CD14-positive monocyte (primary cell): ENCODE data around the gene FCRLA. TPM values are rescaled to one million over a fixed set of nuclear protein-coding genes. Genes with fewer than 3 reads are reported as not detected.

Experiments
- DNase-seq, 3 donors: peaks; one replicate each; pipeline ENCODE4 v3.0.0-alpha.2; 2011 to 2022
- H2AFZ ChIP-seq: 2 replicates; pipeline ENCODE4 v1.6.0; 2012; ENCODE audit warnings: mild to moderate bottlenecking, low read depth, low read length, inconsistent platforms; ENCODE audit not compliant: insufficient read depth, poor library complexity, severe bottlenecking
- H3K27ac ChIP-seq, 2 donors: 1 replicate in 1 of 2; 2 replicates in 1 of 2; pipeline ENCODE4 v1.5.1; 2012 to 2013; ENCODE audit warnings: low read length in 2 of 2, control low read depth in 1 of 2, inconsistent platforms in 1 of 2, low read depth in 1 of 2, mild to moderate bottlenecking in 1 of 2
- H3K27me3 ChIP-seq, 2 donors: one replicate each; pipeline versions ENCODE4 v1.6.0 to v1.6.1; 2011 to 2013; ENCODE audit warnings: low read length in 2 of 2; ENCODE audit not compliant: control insufficient read depth in 2 of 2, insufficient read depth in 2 of 2
- H3K36me3 ChIP-seq, 2 donors: replicated peaks in 1 of 2; 1 replicate in 1 of 2; 2 replicates in 1 of 2; pipeline versions ENCODE4 v1.5.1 to v1.6.1; 2012 to 2013; ENCODE audit warnings: low read length in 2 of 2, control low read depth in 1 of 2, inconsistent platforms in 1 of 2, mild to moderate bottlenecking in 1 of 2; ENCODE audit not compliant: insufficient read depth in 2 of 2, control insufficient read depth in 1 of 2
- H3K4me1 ChIP-seq, 2 donors: 1 replicate in 1 of 2; 2 replicates in 1 of 2; pipeline versions ENCODE4 v1.5.1 to v1.6.1; 2012 to 2013; ENCODE audit warnings: low read length in 2 of 2, control low read depth in 1 of 2, inconsistent platforms in 1 of 2, mild to moderate bottlenecking in 1 of 2, moderate library complexity in 1 of 2; ENCODE audit not compliant: insufficient read depth in 2 of 2, control insufficient read depth in 1 of 2
- H3K4me2 ChIP-seq: replicated peaks from 2 replicates; pipeline ENCODE3; 2012; ENCODE audit warnings: low read length, moderate library complexity, mild to moderate bottlenecking; ENCODE audit not compliant: poor library complexity, severe bottlenecking; ENCODE audit errors: extremely low read depth
- H3K4me3 ChIP-seq, 3 experiments: fragments of 200-600 bp in 1 of 3; sonication (generic) in 1 of 3; replicated peaks in 1 of 3; 1 replicate in 2 of 3; 2 replicates in 1 of 3; pipeline ENCODE4 v1.5.1; 2011 to 2013; ENCODE audit warnings: low read length in 3 of 3, mild to moderate bottlenecking in 3 of 3, control low read depth in 2 of 3, low read depth in 2 of 3, inconsistent platforms in 1 of 3, moderate library complexity in 1 of 3
- H3K79me2 ChIP-seq: 2 replicates; pipeline ENCODE4 v1.6.0; 2012; ENCODE audit warnings: mild to moderate bottlenecking, control low read depth, inconsistent platforms, low read length, moderate library complexity; ENCODE audit not compliant: insufficient read depth
- H3K9ac ChIP-seq: 2 replicates; pipeline ENCODE4 v1.6.0; 2017; ENCODE audit warnings: low read length, mild to moderate bottlenecking; ENCODE audit not compliant: insufficient read depth, poor library complexity, severe bottlenecking
- H3K9me3 ChIP-seq, 2 donors: replicated peaks in 1 of 2; 1 replicate in 1 of 2; 2 replicates in 1 of 2; pipeline versions ENCODE4 v1.5.1 to v1.6.1; 2012 to 2013; ENCODE audit warnings: low read length in 2 of 2, control low read depth in 1 of 2; ENCODE audit not compliant: control insufficient read depth in 1 of 2, insufficient read depth in 1 of 2
- H4K20me1 ChIP-seq: 2 replicates; pipeline ENCODE4 v1.6.0; 2012; ENCODE audit warnings: mild to moderate bottlenecking, low read length, control low read depth, moderate library complexity; ENCODE audit not compliant: insufficient read depth
- H3K27ac Mint-ChIP-seq, 7 donors: one replicate each; pipeline ENCODE4 v1.8.0; 2020; ENCODE audit warnings: mild to moderate bottlenecking in 7 of 7, mixed read lengths in 7 of 7, moderate library complexity in 6 of 7, inconsistent platforms in 2 of 7
- H3K27me3 Mint-ChIP-seq, 3 donors: one replicate each; pipeline ENCODE4 v1.8.0; 2021 to 2022; ENCODE audit warnings: low read depth in 3 of 3, mild to moderate bottlenecking in 3 of 3, mixed read lengths in 3 of 3, moderate library complexity in 3 of 3, inconsistent platforms in 1 of 3
- H3K36me3 Mint-ChIP-seq, 2 donors: one replicate each; pipeline ENCODE4 v1.8.0; 2020; ENCODE audit warnings: mixed read lengths in 2 of 2, inconsistent platforms in 1 of 2, mild to moderate bottlenecking in 1 of 2
- H3K4me1 Mint-ChIP-seq: one replicate; pipeline ENCODE4 v1.8.0; 2020; ENCODE audit warnings: mild to moderate bottlenecking, mixed read lengths
- H3K4me3 Mint-ChIP-seq, 2 donors: one replicate each; pipeline ENCODE4 v1.8.0; 2020; ENCODE audit warnings: mild to moderate bottlenecking in 2 of 2, mixed read lengths in 2 of 2, moderate library complexity in 1 of 2
- H3K9me3 Mint-ChIP-seq, 7 donors: one replicate each; pipeline ENCODE4 v1.8.0; 2020 to 2022; ENCODE audit warnings: mixed read lengths in 7 of 7, mild to moderate bottlenecking in 6 of 7, moderate library complexity in 6 of 7, inconsistent platforms in 2 of 7
- WGBS: methylation state at CpG from one replicate; pipeline ENCODE4 v1.1.5; 2013; ENCODE audit warnings: missing lambda C conversion rate; ENCODE audit not compliant: insufficient coverage; 5-methylcytosine and 5-hydroxymethylcytosine counted together
- intact Hi-C, 2 donors: fragments of 100-400 bp; cut with micrococcal nuclease; formaldehyde crosslinking; loops; one replicate each; pipeline versions ENCODE4 v1.15.0 to v1.15.1; 2023
- polyA plus RNA-seq, 3 donors: library from polyadenylated mRNA; depleted of rRNA in 1 of 3; unstranded in 2 of 3; stranded (reverse) in 1 of 3; fragments of 300-500 nt in 2 of 3; fragments of >200 nt in 1 of 3; fragmentation: Illumina TruSeq in 2 of 3; gene quantifications; 1 replicate in 2 of 3; 2 replicates in 1 of 3; pipeline ENCODE4 v1.2.3, GENCODE V29; 2012 to 2021
- TF ChIP-seq, protein P1 (sequence below): fragments of 200-600 bp; IDR thresholded peaks from one replicate; pipeline ENCODE4 v1.8.0; 2022; ENCODE audit warnings: antibody characterized with exemption, mild to moderate bottlenecking

The FCRLA gene
- polyA plus RNA-seq, 3 donors: 0.28 to 0.51 (median 0.39) TPM

- peaks cover 25 to 35% of the 10 kb centered on the region in 2 donors for H3K36me3 Mint-ChIP-seq
- H3K4me1 Mint-ChIP-seq: peaks cover 21% of the 10 kb centered on the region
- peak within 1 kb of the TSS; percentile 77 for H3K9ac ChIP-seq
- peak within 1 kb of the TSS; percentile 80 for H3K4me2 ChIP-seq
- peak within 1 kb of the TSS; percentile 64 to 84 for H3K27ac ChIP-seq
- TF ChIP-seq, protein P1, sequence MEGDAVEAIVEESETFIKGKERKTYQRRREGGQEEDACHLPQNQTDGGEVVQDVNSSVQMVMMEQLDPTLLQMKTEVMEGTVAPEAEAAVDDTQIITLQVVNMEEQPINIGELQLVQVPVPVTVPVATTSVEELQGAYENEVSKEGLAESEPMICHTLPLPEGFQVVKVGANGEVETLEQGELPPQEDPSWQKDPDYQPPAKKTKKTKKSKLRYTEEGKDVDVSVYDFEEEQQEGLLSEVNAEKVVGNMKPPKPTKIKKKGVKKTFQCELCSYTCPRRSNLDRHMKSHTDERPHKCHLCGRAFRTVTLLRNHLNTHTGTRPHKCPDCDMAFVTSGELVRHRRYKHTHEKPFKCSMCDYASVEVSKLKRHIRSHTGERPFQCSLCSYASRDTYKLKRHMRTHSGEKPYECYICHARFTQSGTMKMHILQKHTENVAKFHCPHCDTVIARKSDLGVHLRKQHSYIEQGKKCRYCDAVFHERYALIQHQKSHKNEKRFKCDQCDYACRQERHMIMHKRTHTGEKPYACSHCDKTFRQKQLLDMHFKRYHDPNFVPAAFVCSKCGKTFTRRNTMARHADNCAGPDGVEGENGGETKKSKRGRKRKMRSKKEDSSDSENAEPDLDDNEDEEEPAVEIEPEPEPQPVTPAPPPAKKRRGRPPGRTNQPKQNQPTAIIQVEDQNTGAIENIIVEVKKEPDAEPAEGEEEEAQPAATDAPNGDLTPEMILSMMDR: no peak
- peak; percentile 81 to 84 (median 82) for DNase-seq
- peaks cover 12 to 23% (median 15%) of the 10 kb centered on the region in 3 donors for H3K27me3 Mint-ChIP-seq
- H3K9me3 Mint-ChIP-seq: peaks cover 0 to 5% (median 2%) of the 10 kb centered on the region in 7 donors
- WGBS: under 1% methylated on average over 62 of the region's 65 CpGs
- H3K36me3 ChIP-seq: peaks cover 33 to 36% of the 10 kb centered on the region in 2 donors
- H2AFZ ChIP-seq: peak within 1 kb of the TSS; percentile 94
- H3K4me3 Mint-ChIP-seq: peak within 1 kb of the TSS; percentile 99 to 100
- intact Hi-C loops: no loop called here
- peaks cover 20 to 30% of the 10 kb centered on the region in 2 donors for H3K4me1 ChIP-seq
- H3K27ac Mint-ChIP-seq: peak within 1 kb of the TSS; percentile 86 to 98 (median 94)
- peak within 1 kb of the TSS; percentile 67 to 92 (median 75) for H3K4me3 ChIP-seq
- peaks cover 11% of the 10 kb centered on the region for H4K20me1 ChIP-seq
- peaks cover 0 to 5% of the 10 kb centered on the region in 2 donors for H3K27me3 ChIP-seq
- H3K9me3 ChIP-seq: no peaks in the 10 kb centered on the region
- H3K79me2 ChIP-seq: peaks cover 30% of the 10 kb centered on the region
These were observed 42.7 kb downstream of the FCRLA start, which contains the start of gene DUSP12 for GRCh38 chr1:161749509-161750407. TSS of gene DUSP12 (plus strand) at chr1:161749786. CDS start at chr1:161749802, 16 bp downstream.

DNA sequence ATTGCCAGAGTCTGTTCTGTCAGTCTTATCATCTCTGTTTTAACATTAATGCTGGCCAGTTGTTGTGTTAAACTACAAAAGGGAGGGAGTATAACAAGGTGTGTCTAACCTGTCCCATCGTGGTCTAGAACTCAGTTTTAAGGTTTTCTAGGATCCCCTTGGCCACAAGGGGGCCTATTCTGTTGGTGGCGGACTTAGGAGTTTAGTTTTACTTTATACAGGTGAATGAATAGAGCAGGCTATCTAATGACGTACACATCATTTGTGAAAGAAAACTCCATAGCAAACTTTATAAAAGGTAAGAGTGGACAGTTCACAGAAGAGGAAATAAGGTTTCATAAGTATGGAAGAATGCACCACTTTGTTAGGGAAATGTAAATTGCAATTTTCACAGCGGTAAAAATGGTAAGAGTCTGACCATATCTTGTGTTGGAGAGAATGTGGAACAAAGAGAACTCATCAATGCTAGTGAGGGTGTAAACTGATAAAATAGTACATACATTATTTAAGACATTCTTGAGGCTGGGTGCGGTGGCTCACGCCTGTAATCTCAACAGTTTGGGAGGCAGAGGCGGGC lies 56.6 kb downstream of the FCRLA start:
- no peaks in the 10 kb centered on the region for H3K9me3 Mint-ChIP-seq
- H3K4me1 Mint-ChIP-seq: peaks cover 28% of the 10 kb centered on the region
- H3K4me2 ChIP-seq: peak overlapping the region; percentile 22
- no peak overlapping the region for H3K27ac Mint-ChIP-seq
- no peak overlapping the region for H3K4me3 ChIP-seq
- H3K4me1 ChIP-seq: peaks cover 26 to 33% of the 10 kb centered on the region in 2 donors
- H3K9ac ChIP-seq: no peak overlapping the region
- H3K4me3 Mint-ChIP-seq: peak overlapping the region in 1 of 2 donors; percentile 7
- no peaks in the 10 kb centered on the region for H3K9me3 ChIP-seq
- DNase-seq: peak in 2 of 3 donors; percentile 18 to 31
- no peak overlapping the region for H3K27ac ChIP-seq
- no peaks in the 10 kb centered on the region for H4K20me1 ChIP-seq
- 80% methylated on average over 1 of the region's 7 CpGs for WGBS
- TF ChIP-seq, protein P1: peak; percentile 83
- H3K27me3 ChIP-seq: no peaks in the 10 kb centered on the region
- intact Hi-C loops: no loop called here
- peaks cover 8 to 9% of the 10 kb centered on the region in 2 donors for H3K36me3 Mint-ChIP-seq
- H3K36me3 ChIP-seq: peaks cover 3 to 4% of the 10 kb centered on the region in 2 donors
- H2AFZ ChIP-seq: no peak overlapping the region
- H3K27me3 Mint-ChIP-seq: peaks cover 0 to 3% (median 3%) of the 10 kb centered on the region in 3 donors
- H3K79me2 ChIP-seq: peaks cover 26% of the 10 kb centered on the region
